ENCODE data around the gene SLC49A3. TPM values are rescaled to one million over a fixed set of nuclear protein-coding genes. Genes with fewer than 3 reads are reported as not detected.

SLC49A3 gene
- total and polyA plus RNA-seq, 10 of the 15 experiments (the other 5 are each of a cell fraction or from before 2014, with no cell fraction given): 0.09 to 0.85 (median 0.18) TPM; not detected in 4

DNA sequence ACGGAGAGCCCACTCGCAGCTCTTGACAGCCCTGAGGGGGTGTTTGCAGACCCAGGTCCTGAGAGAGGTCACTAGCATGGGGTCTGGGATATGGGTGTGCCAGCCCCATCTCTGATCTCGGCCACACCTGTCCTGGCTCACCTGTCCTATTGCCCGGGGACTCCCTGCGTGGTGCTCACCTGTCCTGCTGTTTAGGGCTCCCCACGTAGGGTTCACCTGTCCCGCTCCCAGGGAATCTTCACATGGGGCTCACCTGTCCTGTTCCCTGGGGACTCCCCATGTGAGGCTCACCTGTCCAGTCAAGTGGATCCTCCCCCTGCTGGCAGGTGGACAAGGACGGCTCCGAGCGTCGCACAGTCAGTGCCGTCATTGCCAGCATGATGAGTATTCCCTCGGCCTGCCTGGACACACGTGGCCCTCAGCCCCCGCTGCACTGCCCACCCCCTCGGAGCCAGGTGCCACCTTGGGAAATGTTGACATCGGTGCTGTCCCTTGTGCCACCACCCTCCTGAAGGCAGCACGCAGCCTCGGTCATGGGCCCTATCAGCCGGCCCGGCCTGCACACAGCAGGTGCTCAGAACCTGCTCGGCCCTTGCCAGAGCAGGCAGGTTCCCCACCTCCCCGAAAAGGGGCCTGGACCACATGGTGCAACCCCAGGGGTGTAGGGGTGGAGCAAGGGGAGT lies 6.3 kb downstream of the SLC49A3 start:
- ChIA-PET POLR2A (no interaction called here), RAD21 (ENCODE audit: unreplicated experiment) (no interaction called here), CTCF (no interaction called here), SMC1A (ENCODE audit: uncharacterized antibody, unreplicated experiment) (no interaction called here)
- H3K36me3 ChIP-seq (ENCODE audit: control insufficient read depth in 2 of 2, insufficient read depth in 2 of 2, low read length in 1 of 2): no peaks in the 10 kb centered on the region
- H3K27me3 ChIP-seq (replicated peaks in 1 of 2; ENCODE audit: control insufficient read depth in 2 of 2, insufficient read depth in 2 of 2, low read length in 1 of 2): no peaks in the 10 kb centered on the region
- no peak overlapping the region for H3K4me2 ChIP-seq (ENCODE audit: control insufficient read depth, insufficient read depth)
- BruUV-seq (replicated peaks): no TSS peak
- in situ Hi-C loops (cut with MboI): no loop called here
- no peaks in the 10 kb centered on the region for H3K79me2 ChIP-seq (ENCODE audit: control insufficient read depth, insufficient read depth, low read length)
- no peak for DNase-seq (ENCODE audit: low read depth, low spot score)
- no peaks in the 10 kb centered on the region for H4K20me1 ChIP-seq (ENCODE audit: control insufficient read depth, insufficient read depth)
- TF ChIP-seq LARP7 (IDR thresholded peaks at IDR 0.05) (no peak), RFX5 (IDR thresholded peaks at IDR 0.05; ENCODE audit: low read depth, low read length) (no peak), POU2F2 (IDR thresholded peaks at IDR 0.05; ENCODE audit: borderline replicate concordance, low read depth, low read length) (no peak), IRF4 (IDR thresholded peaks at IDR 0.05; ENCODE audit: low read depth, low read length) (no peak), JUND (IDR thresholded peaks at IDR 0.05; ENCODE audit: low read depth, low read length) (no peak)
- 83% methylated on average over 23 of the region's 23 CpGs for WGBS (ENCODE audit: insufficient coverage, insufficient replicate concordance, low lambda C conversion rate, missing lambda C conversion rate)
- intact Hi-C loops (cut with micrococcal nuclease; ENCODE audit: unreplicated experiment): no loop called here
- no peak overlapping the region for H3K27ac ChIP-seq (ENCODE audit: control insufficient read depth, insufficient read depth)
- no peak overlapping the region for H3K9ac ChIP-seq (ENCODE audit: control insufficient read depth, insufficient read depth, low read length)
- ATAC-seq: no peak
- no peak for FAIRE-seq
- no peak overlapping the region for H3K4me3 ChIP-seq
- H2AFZ ChIP-seq (ENCODE audit: control insufficient read depth, low read depth, low read length): no peak overlapping the region
- peaks cover 11% of the 10 kb centered on the region for H3K4me1 ChIP-seq (ENCODE audit: control insufficient read depth, insufficient read depth, low read length)
- no peaks in the 10 kb centered on the region for H3K9me3 ChIP-seq (replicated peaks; ENCODE audit: control insufficient read depth, insufficient read depth, low read length)

DNA sequence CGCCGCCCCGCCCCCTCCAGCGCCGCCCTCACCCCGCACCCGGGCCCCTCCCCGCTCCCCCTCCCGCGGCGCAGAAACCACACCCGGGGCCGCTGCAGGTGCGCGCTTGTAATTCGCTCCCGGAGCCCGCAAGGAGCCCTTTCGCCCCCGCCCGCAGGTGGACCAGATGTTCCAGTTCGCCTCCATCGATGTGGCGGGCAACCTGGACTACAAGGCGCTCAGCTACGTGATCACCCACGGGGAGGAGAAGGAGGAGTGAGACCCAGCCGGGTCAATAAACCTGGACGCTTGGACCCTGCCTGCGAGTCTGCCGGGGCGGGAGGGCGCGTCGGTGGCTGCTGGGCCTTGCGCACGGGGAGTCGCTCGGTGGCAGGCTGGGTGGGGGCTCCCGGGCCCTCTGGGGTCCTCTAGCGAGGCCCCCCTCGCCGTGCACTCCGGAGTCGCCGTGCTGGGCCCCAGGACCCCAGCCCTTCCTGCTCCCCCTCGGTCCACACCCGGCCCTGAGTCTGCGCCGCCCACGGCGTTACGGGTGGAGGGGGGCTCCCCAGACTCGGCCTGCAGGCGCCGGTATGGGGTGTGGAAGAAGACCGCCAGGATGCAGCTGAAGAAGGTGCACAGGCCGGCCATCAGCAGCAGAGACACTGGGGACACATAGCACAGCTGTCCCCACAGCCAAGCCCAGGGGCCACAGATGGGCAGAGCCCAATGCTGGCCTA lies 7.1 kb downstream of the SLC49A3 start:
- ATAC-seq (no peak; the same call in 2 of the 3 replicates), FAIRE-seq (no peak), DNase-seq (ENCODE audit: low read depth, low spot score) (no peak)
- H3K36me3 ChIP-seq (ENCODE audit: control insufficient read depth in 2 of 2, insufficient read depth in 2 of 2, low read length in 1 of 2): no peaks in the 10 kb centered on the region
- H3K4me3 ChIP-seq: no peak overlapping the region
- no TSS peak for BruUV-seq (replicated peaks)
- H3K4me1 ChIP-seq (ENCODE audit: control insufficient read depth, insufficient read depth, low read length): peaks cover 18% of the 10 kb centered on the region
- H3K9me3 ChIP-seq (replicated peaks; ENCODE audit: control insufficient read depth, insufficient read depth, low read length): no peaks in the 10 kb centered on the region
- ChIA-PET POLR2A (interaction anchor here (0.5 to 1.8 kb wide), 3 partner anchors 9 to 350 kb away, joined by 3 to 5 read pairs (median 4); no protein-coding TSS in a partner anchor), SMC1A (ENCODE audit: uncharacterized antibody, unreplicated experiment) (no interaction called here), CTCF (no interaction called here), RAD21 (ENCODE audit: unreplicated experiment) (no interaction called here)
- H2AFZ ChIP-seq (ENCODE audit: control insufficient read depth, low read depth, low read length): no peak overlapping the region
- H3K9ac ChIP-seq (ENCODE audit: control insufficient read depth, insufficient read depth, low read length): no peak overlapping the region
- in situ Hi-C loops (cut with MboI): no loop called here
- intact Hi-C loops (cut with micrococcal nuclease; ENCODE audit: unreplicated experiment): no loop called here
- no peaks in the 10 kb centered on the region for H3K79me2 ChIP-seq (ENCODE audit: control insufficient read depth, insufficient read depth, low read length)
- WGBS (ENCODE audit: insufficient coverage, insufficient replicate concordance, low lambda C conversion rate, missing lambda C conversion rate): 64% methylated on average over 42 of the region's 58 CpGs
- no peaks in the 10 kb centered on the region for H4K20me1 ChIP-seq (ENCODE audit: control insufficient read depth, insufficient read depth)
- no peak overlapping the region for H3K27ac ChIP-seq (ENCODE audit: control insufficient read depth, insufficient read depth)
- H3K4me2 ChIP-seq (ENCODE audit: control insufficient read depth, insufficient read depth): no peak overlapping the region
- H3K27me3 ChIP-seq (replicated peaks in 1 of 2; ENCODE audit: control insufficient read depth in 2 of 2, insufficient read depth in 2 of 2, low read length in 1 of 2): no peaks in the 10 kb centered on the region
- no peak for TF ChIP-seq POLR2AphosphoS2 (IDR thresholded peaks at IDR 0.05; ENCODE audit: low read depth, low read length)
- TF ChIP-seq ZNF274 (IDR thresholded peaks at IDR 0.05; ENCODE audit: insufficient read depth, insufficient read length): no peak
- TF ChIP-seq SP1 (IDR thresholded peaks at IDR 0.05; ENCODE audit: low read depth, low read length): no peak
- TF ChIP-seq ATF3 (IDR thresholded peaks at IDR 0.05; ENCODE audit: borderline replicate concordance, extremely low read depth, low read depth, low read length): no peak
- no peak for TF ChIP-seq ESRRA (IDR thresholded peaks at IDR 0.05; ENCODE audit: low read length)
- TF ChIP-seq ZBTB11 (CRISPR knock-in tag; IDR thresholded peaks at IDR 0.05): no peak
- no peak for TF ChIP-seq DPF2 (IDR thresholded peaks at IDR 0.05)
- no peak for TF ChIP-seq PAX5 (IDR thresholded peaks at IDR 0.05; ENCODE audit: borderline replicate concordance, low read depth, low read length)
- no peak for TF ChIP-seq BRCA1 (IDR thresholded peaks at IDR 0.05; ENCODE audit: low read depth, low read length)
- TF ChIP-seq ZBED1 (IDR thresholded peaks at IDR 0.05; ENCODE audit: borderline replicate concordance): no peak

All from GM12878 (cell line).